GM12873 (cell line): ENCODE results near the gene CAST.

Source experiments
- TF ChIP-seq, protein P1 (sequence below): IDR thresholded peaks from 2 replicates; pipeline ENCODE4 v1.5.1; 2012; ENCODE audit warnings: low read depth, mild to moderate bottlenecking, moderate library complexity, low read length, control low read depth; ENCODE audit not compliant: insufficient read depth; ENCODE audit errors: missing control alignments

The CAST gene

DNA sequence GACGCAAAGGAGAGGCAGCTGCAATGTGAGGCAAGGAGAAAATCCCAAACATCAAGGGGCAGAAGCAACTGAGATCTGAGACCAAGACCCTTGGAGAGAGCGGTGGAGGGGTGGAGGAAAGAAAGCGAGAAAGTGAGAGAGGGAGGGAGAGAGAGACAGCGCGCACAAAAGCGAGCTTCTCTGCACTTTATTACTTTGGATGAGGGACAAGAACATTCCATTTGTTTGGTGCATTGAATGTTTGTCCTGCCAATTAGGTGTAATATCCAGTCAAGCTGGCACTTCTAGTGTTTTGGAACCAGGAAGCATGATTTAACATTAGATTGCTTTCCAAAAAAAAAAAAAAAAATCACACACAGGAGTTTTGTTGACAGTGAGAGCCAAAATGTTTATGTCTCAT is 1.4 kb downstream of the CAST start:
- TF ChIP-seq, protein P1, sequence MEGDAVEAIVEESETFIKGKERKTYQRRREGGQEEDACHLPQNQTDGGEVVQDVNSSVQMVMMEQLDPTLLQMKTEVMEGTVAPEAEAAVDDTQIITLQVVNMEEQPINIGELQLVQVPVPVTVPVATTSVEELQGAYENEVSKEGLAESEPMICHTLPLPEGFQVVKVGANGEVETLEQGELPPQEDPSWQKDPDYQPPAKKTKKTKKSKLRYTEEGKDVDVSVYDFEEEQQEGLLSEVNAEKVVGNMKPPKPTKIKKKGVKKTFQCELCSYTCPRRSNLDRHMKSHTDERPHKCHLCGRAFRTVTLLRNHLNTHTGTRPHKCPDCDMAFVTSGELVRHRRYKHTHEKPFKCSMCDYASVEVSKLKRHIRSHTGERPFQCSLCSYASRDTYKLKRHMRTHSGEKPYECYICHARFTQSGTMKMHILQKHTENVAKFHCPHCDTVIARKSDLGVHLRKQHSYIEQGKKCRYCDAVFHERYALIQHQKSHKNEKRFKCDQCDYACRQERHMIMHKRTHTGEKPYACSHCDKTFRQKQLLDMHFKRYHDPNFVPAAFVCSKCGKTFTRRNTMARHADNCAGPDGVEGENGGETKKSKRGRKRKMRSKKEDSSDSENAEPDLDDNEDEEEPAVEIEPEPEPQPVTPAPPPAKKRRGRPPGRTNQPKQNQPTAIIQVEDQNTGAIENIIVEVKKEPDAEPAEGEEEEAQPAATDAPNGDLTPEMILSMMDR: no peak

GRCh38 chr5:96664669-96665068 is 2.5 kb downstream of the CAST start:
- TF ChIP-seq, protein P1: no peak

GRCh38 chr5:96668725-96669124 is 6.5 kb downstream of the CAST start:
- TF ChIP-seq, protein P1: no peak

GRCh38 chr5:96669909-96670308 is 7.7 kb downstream of the CAST start:
- TF ChIP-seq, protein P1: no peak

- TF ChIP-seq, protein P1: no peak
Observed at GRCh38 chr5:96671441-96671840, 9.3 kb downstream of the CAST start.

GRCh38 chr5:96673127-96673526 is 11.0 kb downstream of the CAST start:
- TF ChIP-seq, protein P1: no peak

DNA sequence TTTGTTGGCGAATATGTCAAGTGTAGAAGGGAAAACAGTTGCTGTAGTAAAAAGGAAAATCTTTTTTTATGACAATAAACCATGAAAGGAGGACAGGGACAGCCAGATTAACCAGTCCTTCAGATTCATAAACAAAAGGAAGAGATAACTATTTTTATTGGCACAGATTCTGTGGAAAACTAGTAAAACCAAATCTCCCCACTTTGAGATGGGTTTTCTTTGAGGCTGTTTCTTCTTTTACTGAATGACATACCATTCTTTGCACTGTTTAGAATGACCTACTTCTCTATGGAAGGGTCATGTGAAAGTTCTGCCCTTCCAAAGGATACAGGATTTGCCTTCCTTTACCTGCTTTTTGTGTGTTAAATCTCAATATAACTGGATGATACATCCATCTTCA is 13.7 kb downstream of the CAST start:
- TF ChIP-seq, protein P1: no peak
